NOMO-1 (cell line): ENCODE data around the gene DDAH1.
"Not testable (repeated sequence)": the region's sequence is repeated elsewhere in the genome, so short reads cannot be mapped to it uniquely, and the experiment has no call there.

Source experiments
- DNase-seq, 2 experiments: peaks; one replicate each; lab custom pipeline; 2025; ENCODE audit not compliant: unreplicated experiment in 2 of 2; lab: John Stamatoyannopoulos, UW

The DDAH1 gene

DNA sequence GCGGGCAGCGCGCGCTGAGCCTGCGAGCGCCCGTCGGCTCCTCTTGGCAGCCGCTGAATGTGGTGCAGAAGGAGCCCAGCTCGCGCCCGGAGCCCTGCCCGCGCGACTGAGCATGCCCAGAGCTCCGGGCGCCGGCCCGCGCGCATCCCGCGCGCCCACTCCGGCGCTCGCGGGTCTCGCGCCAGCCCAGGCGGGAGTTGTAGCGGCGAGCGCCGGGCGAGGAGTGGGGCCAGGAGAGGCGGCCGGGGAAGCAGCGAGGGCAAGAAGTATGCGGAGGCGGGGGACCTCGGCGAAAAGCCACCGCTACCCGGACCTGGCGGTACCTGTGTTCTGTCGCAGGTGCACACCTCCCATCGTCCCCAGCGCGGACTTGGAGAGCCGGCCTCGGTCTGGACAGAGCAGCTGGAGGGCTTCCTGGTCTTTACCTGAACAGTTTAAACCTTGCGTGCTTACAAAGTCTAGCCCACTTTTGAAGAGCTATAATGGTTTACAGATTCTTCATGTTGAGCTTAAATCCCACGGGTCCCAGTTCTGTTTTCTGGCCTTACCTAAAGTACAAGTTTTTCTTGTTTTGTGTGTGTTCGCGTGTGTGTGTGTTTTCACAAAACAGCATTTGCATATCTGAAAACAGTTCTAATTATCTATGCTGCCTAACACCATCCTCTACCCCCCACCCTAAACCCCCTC is at the start of gene DDAH1:
Gene DDAH1, minus strand, starts transcription at position 61 of the 687 bp plus-strand sequence. CDS start 114 bp downstream, outside the sequence.
- peak; percentile 17 to 32 for DNase-seq

GRCh38 chr1:85513998-85514397 is 49.0 kb upstream of the DDAH1 start:
- not testable (repeated sequence) for DNase-seq

- DNase-seq: no peak
Measured at GRCh38 chr1:85504417-85504816, 39.5 kb upstream of the DDAH1 start.

DNA sequence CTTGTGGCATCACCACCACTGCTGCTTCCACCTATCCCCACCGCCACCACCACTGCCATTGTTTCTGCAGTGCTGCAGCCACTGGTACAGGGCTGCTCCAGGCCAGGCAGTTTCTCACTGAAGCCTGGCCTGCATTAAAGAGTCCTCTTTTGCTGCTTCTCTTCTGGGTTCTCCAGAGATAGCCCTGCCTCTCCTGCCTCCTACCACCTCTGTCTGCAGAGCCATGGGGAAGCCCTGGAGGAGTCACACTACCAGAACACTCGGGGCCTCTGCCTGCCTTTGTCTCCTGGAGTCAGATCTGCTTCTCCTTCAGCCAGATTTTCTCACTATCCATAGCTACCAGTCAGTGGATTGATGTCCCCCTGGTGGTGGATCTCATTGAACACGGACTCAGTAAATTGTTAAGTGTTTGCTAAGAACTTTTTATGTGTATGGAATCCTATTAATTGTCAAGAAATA is 37.7 kb upstream of the DDAH1 start:
- no peak for DNase-seq

GRCh38 chr1:85502171-85502570 is 37.2 kb upstream of the DDAH1 start:
- DNase-seq: no peak

- DNase-seq: no peak
Measured at GRCh38 chr1:85501355-85501898, 36.5 kb upstream of the DDAH1 start.

- no peak for DNase-seq
Measured at GRCh38 chr1:85496941-85497582, 32.1 kb upstream of the DDAH1 start.

- no peak for DNase-seq
Measured at GRCh38 chr1:85495556-85495955, 30.6 kb upstream of the DDAH1 start.

GRCh38 chr1:85494904-85495266 is 29.9 kb upstream of the DDAH1 start:
- no peak for DNase-seq

DNA sequence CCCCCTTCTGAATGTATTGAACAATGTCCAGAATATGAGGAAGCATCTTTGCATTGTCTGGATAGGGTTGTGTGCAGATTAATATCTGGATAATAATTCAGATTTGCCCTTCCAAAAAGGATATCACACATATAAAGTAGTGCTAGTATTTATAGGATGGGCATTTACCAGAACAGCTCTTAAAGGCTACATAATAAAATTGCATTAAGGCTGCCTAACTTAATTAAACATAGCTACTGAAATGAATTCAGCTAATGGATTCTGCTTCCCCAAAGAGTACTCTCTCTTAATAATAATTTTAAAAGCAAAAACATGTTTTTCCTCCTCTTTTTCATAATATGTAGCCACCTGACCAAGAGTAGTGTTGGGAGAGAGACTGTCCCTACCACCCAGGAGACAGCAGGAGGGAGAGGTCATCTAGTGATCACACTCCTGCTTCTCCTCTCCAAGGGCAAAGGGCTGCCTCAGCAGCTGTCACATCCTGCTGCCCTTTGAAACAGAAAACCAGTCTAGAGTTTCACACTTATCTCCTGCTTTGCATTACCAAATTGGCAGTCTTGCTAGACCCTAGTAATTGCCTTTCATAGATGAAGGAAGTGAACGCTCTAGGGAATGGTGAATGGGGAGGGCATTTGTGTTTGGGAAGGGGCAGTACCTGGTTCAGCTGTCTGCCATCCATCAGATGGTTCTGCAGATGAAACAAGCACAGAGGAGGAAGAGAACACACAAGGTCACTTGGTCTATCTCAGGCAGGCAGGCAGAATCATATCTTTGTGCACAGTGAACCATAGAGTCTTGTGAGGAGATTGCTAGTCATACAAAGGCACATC is 29.3 kb upstream of the DDAH1 start:
- DNase-seq: no peak

- DNase-seq: no peak
Measured at GRCh38 chr1:85490270-85490985, 25.5 kb upstream of the DDAH1 start.

DNA sequence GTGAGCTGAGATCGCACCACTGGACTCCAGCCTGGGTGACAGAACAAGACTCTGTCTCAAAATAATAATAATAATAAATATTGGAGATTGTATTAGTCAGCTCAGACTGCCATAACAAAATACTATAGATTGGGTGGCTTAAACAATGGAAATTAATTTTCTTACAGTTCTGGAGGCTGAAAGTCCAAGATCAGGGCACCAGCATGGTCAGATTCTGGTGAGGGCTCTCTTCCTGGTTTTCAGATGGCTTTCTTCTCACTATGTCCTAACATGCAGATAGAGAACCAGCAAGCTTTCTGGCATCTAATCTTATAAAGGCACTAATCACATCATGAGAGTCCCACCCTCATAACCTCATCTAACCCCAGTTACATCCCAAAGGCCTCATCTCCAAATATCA is 23.2 kb upstream of the DDAH1 start:
- DNase-seq: no peak

DNA sequence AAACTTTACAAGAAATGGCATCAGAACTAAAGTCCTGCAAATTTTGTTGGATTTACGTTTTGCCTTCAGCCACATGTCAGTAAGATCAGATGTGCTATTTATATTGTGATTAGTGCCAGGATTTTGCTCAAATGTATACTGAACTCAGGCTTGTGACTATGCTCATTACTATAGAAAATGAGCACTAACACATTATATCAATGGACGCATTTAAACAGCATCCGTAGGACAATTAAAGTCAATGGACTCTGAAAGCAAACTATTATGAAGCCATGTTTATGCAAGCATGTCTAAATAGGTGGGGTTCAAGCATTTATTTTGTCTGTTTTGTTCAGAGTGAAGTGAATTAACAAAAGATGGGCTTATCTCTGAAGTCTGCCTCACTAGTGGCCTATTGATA is 20.6 kb upstream of the DDAH1 start:
- DNase-seq: no peak

- DNase-seq: no peak
Measured at GRCh38 chr1:85484716-85485115, 19.8 kb upstream of the DDAH1 start.

DNA sequence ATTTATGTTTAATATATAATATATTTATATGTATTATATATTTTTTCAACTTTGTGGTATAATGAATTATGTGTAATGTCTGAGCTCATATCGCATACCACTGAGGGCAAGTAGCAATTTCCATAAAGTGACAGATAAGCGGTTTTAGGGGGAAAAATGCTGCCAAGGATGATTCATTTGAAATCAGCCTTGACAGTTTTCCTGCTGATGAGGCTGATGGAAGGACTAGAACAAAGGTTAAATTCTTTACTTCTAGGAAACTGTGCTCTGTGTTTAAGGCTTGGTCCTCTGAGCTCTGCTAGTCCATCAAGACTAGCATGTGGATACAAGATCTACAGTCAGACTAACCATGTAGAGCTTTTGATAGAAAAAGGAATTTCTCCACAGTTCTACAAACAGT is 19.3 kb upstream of the DDAH1 start:
- no peak for DNase-seq

DNA sequence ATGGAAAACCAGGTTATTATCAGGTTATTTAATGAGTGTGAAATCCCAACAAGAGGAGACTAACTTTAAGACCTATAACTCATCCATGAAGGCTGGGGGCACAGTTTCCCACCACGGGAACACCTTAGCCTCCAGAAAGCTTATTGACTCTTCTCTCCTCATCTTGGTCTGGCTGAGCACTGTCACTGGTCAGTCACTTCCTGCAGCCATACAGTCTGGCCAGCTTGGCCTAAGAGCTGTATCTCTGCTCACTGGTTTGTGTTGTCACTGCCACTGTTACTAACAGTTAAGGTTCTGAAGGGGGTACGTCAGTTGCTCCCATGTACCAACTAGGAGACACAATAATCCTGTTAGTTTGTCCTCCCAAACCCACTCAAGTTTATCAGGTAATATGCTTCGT is 16.7 kb upstream of the DDAH1 start:
- DNase-seq: no peak

DNA sequence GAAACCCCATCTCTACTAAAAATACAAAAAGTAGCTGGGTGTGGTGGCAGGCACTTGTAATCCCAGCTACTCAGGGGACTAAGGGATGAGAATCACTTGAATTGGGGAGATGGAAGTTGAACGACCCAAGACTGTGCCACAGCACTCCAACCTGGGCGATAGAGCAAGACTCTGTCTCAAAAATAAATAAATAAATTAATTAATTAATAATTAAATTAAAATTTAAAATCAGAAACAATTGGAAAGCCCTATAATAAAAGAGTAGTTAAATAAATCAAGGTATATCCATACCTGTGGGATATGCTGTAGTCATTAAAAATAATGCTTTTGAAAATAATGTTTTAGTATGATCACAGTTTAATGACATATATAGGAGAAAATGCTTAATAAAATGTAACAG is 15.6 kb upstream of the DDAH1 start:
- no peak for DNase-seq

DNA sequence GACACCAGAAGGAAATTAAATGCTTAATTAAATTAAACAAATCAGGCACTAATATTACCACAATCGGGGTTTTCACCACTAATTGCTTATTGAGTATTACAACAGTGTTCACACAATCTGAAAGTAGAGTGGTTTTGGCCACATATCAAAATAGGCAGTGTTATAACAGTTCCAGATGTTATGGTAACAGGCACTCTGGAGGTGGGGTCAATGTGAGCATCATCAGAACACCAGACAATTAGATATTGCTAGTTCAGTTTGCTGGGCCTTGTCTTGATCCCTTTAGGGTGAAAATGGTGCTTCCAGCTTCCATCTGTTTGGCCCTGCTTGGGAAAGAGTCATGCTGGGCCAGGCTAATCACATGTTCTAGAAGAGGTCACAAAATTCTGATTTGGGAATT is 14.5 kb upstream of the DDAH1 start:
- no peak for DNase-seq

DNA sequence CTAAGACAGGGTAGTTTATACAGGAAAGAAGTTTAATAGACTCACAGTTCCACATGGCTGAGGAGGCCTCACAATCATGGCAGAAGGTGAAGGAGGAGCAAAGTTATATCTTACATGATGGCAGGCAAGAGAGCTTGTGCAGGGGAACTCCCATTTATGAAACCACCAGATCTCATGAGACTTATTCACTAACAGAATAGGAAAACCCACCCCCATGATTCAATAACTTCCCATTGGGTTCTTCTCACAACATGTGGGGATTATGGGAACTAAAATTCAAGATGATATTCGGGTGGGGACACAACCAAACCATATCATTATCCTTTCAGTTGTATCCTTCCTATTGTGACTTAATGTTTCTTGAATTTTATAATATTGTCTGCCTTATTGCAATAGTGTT is 13.4 kb upstream of the DDAH1 start:
- DNase-seq: no peak

DNA sequence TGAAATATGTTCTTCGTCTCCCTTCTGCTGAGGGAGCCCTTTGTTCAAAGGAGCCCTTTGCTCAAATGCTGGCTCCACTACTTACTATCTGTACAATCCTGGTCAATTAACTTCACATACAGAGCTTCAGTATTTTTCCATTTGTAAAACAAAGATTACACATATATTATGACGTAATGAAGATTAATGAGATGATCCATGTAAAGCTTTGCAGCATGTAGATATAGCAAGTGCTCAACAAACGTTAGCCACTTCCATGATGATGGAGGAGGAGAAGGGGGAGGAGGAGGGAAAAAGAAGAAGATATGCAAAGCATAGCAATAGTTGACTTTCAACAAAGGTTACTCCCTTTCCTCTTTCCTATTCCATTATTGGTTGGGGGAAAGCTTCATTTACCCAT is 10.1 kb upstream of the DDAH1 start:
- no peak for DNase-seq

DNA sequence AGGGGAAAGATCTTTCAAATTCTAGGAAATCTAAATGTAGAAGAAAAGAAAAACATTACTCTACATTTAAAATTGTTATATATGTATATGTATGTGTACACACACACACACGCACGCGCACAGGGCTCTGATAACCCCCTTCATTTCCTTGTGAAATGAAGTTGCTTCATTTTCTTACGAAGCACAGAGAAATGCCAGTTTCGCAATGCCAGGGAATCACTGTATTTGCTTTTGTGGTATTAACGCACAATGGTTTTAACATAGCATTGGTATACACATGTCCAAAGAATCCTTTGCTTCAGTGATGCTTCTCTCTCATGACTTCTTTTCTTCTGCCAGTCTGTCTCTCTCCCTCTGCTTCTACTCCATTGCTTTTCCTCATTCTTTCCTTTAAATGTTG is 8.4 kb upstream of the DDAH1 start:
- peak in 1 of 2 experiments; percentile 20 for DNase-seq
